Measurements from ENCODE around the gene CLMN.

- no peak for TF ChIP-seq JUND (IDR thresholded peaks at IDR 0.05; ENCODE audit: low read depth, low read length)
- TF ChIP-seq ZSCAN29 (IDR thresholded peaks at IDR 0.05), result no peak
Observed at GRCh38 chr14:95326987-95327386, 7.3 kb upstream of the CLMN start.

Data from GM12878 (cell line).